Measurements from ENCODE around the gene LTBP2. TPM values are rescaled to one million over a fixed set of nuclear protein-coding genes. Genes with fewer than 3 reads are reported as not detected.

LTBP2 gene
- total and polyA plus RNA-seq, 2 of the 8 experiments (the other 6 are each of a cell fraction or from before 2014, with no cell fraction given): 0.48 to 0.89 TPM

DNA sequence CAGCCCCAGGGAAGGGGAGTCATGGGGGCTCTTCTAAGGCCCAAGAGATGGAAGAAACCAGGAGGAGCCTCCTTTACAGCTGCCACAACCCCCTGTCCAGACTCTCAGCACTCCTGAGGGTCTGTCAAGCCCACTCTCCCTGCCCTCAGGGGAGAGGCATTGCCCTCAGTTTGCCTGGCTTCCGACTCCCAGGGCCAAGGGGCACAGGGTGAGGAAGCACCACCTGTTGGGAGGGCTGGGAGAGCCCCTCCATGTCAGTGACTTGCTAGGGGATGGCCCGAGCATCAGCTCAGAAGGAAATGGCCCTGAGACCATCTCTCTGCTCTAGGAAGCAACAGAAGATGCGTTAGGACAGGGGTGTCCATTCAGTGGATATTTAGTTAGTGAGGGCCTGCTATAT is 36.1 kb downstream of the LTBP2 start:
- no peak overlapping the region for H2AK5ac ChIP-seq (ENCODE audit: low read depth, low read length)
- H4K5ac ChIP-seq (ENCODE audit: insufficient read length, low read depth, low read length): no peak overlapping the region
- no peak overlapping the region for H3K4me3 ChIP-seq (ENCODE audit: extremely low read depth in 1 of 4, insufficient read depth in 2 of 4, low read depth in 3 of 4, low read length in 4 of 4)
- no peak overlapping the region for H2BK12ac ChIP-seq (ENCODE audit: low read depth, low read length)
- 100% methylated on average over 3 of the region's 3 CpGs; no CpG with 5 or more reads in 1 of the 2 experiments for WGBS, 2 experiments (ENCODE audit: extremely low coverage in 1 of 2, insufficient coverage in 1 of 2, insufficient read length in 1 of 2, insufficient replicate concordance in 2 of 2, low coverage in 1 of 2, low lambda C conversion rate in 2 of 2, missing lambda C conversion rate in 1 of 2)
- H3K23ac ChIP-seq (ENCODE audit: insufficient read length): no peak overlapping the region
- TF ChIP-seq CREB1 (IDR thresholded peaks at IDR 0.05) (no peak), RXRA (IDR thresholded peaks at IDR 0.05; ENCODE audit: insufficient read depth, low read depth, low read length) (no peak), NANOG (IDR thresholded peaks at IDR 0.05; ENCODE audit: insufficient read depth, low read depth, low read length, poor library complexity, severe bottlenecking) (no peak), ASH2L (IDR thresholded peaks at IDR 0.05; ENCODE audit: low read length) (no peak), GTF2F1 (IDR thresholded peaks at IDR 0.05; ENCODE audit: borderline replicate concordance, low read depth, low read length) (no peak), TAF7 (optimal IDR thresholded peaks at IDR 0.05; ENCODE audit: borderline replicate concordance, low read depth, low read length) (no peak), FOSL1 (IDR thresholded peaks at IDR 0.05; ENCODE audit: insufficient read depth, low read depth, low read length) (no peak), GABPA (IDR thresholded peaks at IDR 0.05; ENCODE audit: borderline replicate concordance, insufficient read depth, low read length) (no peak), CBX8 (IDR thresholded peaks at IDR 0.05; ENCODE audit: borderline replicate concordance, low read depth, low read length) (no peak), PHF8 (conservative IDR thresholded peaks at IDR 0.05; ENCODE audit: low read depth, low read length) (no peak)
- H3K4me1 ChIP-seq (replicated peaks in 1 of 4; ENCODE audit: control insufficient read depth in 3 of 4, insufficient read depth in 4 of 4, low read length in 3 of 4): peaks cover 0 to 6% (median 0%) of the 10 kb centered on the region in 4 experiments; a peak in 3 of 7 replicates
- H2BK5ac ChIP-seq (ENCODE audit: low read depth, low read length): no peak overlapping the region
- no peak overlapping the region for H2AFZ ChIP-seq (ENCODE audit: low read length)
- ChIA-PET CTCF (ENCODE audit: partially characterized antibody) (interaction anchor here (1.0 to 4.5 kb wide), 8 partner anchors 9 to 38 kb away, joined by 3 to 39 read pairs (median 6); no protein-coding TSS in a partner anchor), POLR2A (ENCODE audit: partially characterized antibody) (interaction anchor here (1.2 kb wide), 1 partner anchor 13 kb away, joined by 3 read pairs; no protein-coding TSS in a partner anchor)
- no peak for FAIRE-seq
- H4K8ac ChIP-seq (ENCODE audit: extremely low read depth, insufficient read depth, low read length): no peak overlapping the region
- no peaks in the 10 kb centered on the region for H4K20me1 ChIP-seq (replicated peaks in 1 of 2; ENCODE audit: control insufficient read depth in 1 of 2, insufficient read depth in 2 of 2, low read length in 2 of 2)
- no peak overlapping the region for H2BK20ac ChIP-seq (ENCODE audit: low read length)
- H3K9ac ChIP-seq (replicated peaks in 1 of 4; ENCODE audit: extremely low read depth in 1 of 4, low read depth in 3 of 4, low read length in 3 of 4): no peak overlapping the region
- no peaks in the 10 kb centered on the region for H3K27me3 ChIP-seq (replicated peaks in 1 of 4; ENCODE audit: control insufficient read depth in 3 of 4, extremely low read depth in 1 of 4, insufficient read depth in 3 of 4, low read length in 3 of 4)
- no peaks in the 10 kb centered on the region for H3K9me3 ChIP-seq (ENCODE audit: insufficient read depth in 2 of 2, low read depth in 1 of 2, low read length in 1 of 2)
- no peaks in the 10 kb centered on the region for H3K79me2 ChIP-seq (ENCODE audit: control insufficient read depth in 1 of 2, insufficient read depth in 2 of 2, low read length in 2 of 2)
- no peak overlapping the region for H3K27ac ChIP-seq (ENCODE audit: low read depth, low read length)
- no peaks in the 10 kb centered on the region for H3K79me1 ChIP-seq (ENCODE audit: low read depth, low read length)
- no peak overlapping the region; the same call in 1 of the 2 replicates for H2BK15ac ChIP-seq (ENCODE audit: low read length)
- no peaks in the 10 kb centered on the region for H3K36me3 ChIP-seq (ENCODE audit: control insufficient read depth in 2 of 4, insufficient read depth in 4 of 4, low read length in 3 of 4)
- DNase-seq (ENCODE audit: low read depth in 1 of 2, low spot score in 2 of 2): no peak
- no peak overlapping the region for H3K18ac ChIP-seq (ENCODE audit: extremely low read depth, low read length)
- H3K23me2 ChIP-seq (ENCODE audit: low read depth, low read length): no peaks in the 10 kb centered on the region
- H3K14ac ChIP-seq (ENCODE audit: insufficient read length): no peak overlapping the region
- no peak overlapping the region for H3K4me2 ChIP-seq (ENCODE audit: insufficient read depth in 1 of 2, low read depth in 2 of 2, low read length in 2 of 2)
- H4K91ac ChIP-seq (replicated peaks; ENCODE audit: insufficient read length, low read length): no peak overlapping the region
- no peak overlapping the region for H3K4ac ChIP-seq (replicated peaks; ENCODE audit: insufficient read length, low read depth, low read length)
- H3K56ac ChIP-seq (replicated peaks; ENCODE audit: insufficient read length, low read depth, low read length): no peak overlapping the region
- no peak overlapping the region for H2BK120ac ChIP-seq (replicated peaks; ENCODE audit: low read depth, low read length)

All from H1 (cell line).